CD4-positive, alpha-beta T cell treated with Interleukin-21 for 1 hour (primary cell): Measurements from ENCODE around the gene RAPH1.
A peak's percentile ranks its signal among the peaks of the same experiment; 100 is the strongest.

Experiments used
- DNase-seq: peaks from one replicate; pipeline ENCODE4 v3.0.0-alpha.2; 2020

RAPH1 gene

GRCh38 chr2:203535078-203535783 is at the start of gene RAPH1:
Gene RAPH1, minus strand, starts transcription at chr2:203535301. Its CDS starts 39,948 bp downstream, at chr2:203495353.
- DNase-seq: peak; percentile 53

- DNase-seq: no peak
Measured at GRCh38 chr2:203584784-203585183, 49.7 kb upstream of the RAPH1 start.

- no peak for DNase-seq
Measured at GRCh38 chr2:203583701-203584100, 48.6 kb upstream of the RAPH1 start.

GRCh38 chr2:203583084-203583695 is 48.1 kb upstream of the RAPH1 start:
- no peak for DNase-seq

GRCh38 chr2:203582468-203582867 is 47.4 kb upstream of the RAPH1 start:
- no peak for DNase-seq

- no peak for DNase-seq
Measured at GRCh38 chr2:203580844-203581243, 45.7 kb upstream of the RAPH1 start.

- DNase-seq: no peak
Measured at GRCh38 chr2:203579730-203580129, 44.6 kb upstream of the RAPH1 start.

GRCh38 chr2:203578759-203579643 is 43.9 kb upstream of the RAPH1 start:
- no peak for DNase-seq

GRCh38 chr2:203574824-203575223 is 39.7 kb upstream of the RAPH1 start:
- DNase-seq: no peak

GRCh38 chr2:203572316-203572715 is 37.2 kb upstream of the RAPH1 start:
- DNase-seq: no peak

GRCh38 chr2:203569677-203570316 is 34.7 kb upstream of the RAPH1 start:
- no peak for DNase-seq

GRCh38 chr2:203567691-203568090 is 32.6 kb upstream of the RAPH1 start:
- DNase-seq: no peak

GRCh38 chr2:203566161-203566560 is 31.1 kb upstream of the RAPH1 start:
- DNase-seq: no peak

- no peak for DNase-seq
Measured at GRCh38 chr2:203565076-203565475, 30.0 kb upstream of the RAPH1 start.

GRCh38 chr2:203562268-203562667 is 27.2 kb upstream of the RAPH1 start:
- no peak for DNase-seq

GRCh38 chr2:203559641-203560040 is 24.5 kb upstream of the RAPH1 start:
- DNase-seq: no peak

- DNase-seq: no peak
Measured at GRCh38 chr2:203553784-203554183, 18.7 kb upstream of the RAPH1 start.

GRCh38 chr2:203551778-203552177 is 16.7 kb upstream of the RAPH1 start:
- no peak for DNase-seq

GRCh38 chr2:203550266-203550665 is 15.2 kb upstream of the RAPH1 start:
- no peak for DNase-seq

- no peak for DNase-seq
Measured at GRCh38 chr2:203549406-203549805, 14.3 kb upstream of the RAPH1 start.

- DNase-seq: no peak
Measured at GRCh38 chr2:203548887-203549286, 13.8 kb upstream of the RAPH1 start.

GRCh38 chr2:203547356-203547755 is 12.3 kb upstream of the RAPH1 start:
- DNase-seq: no peak

GRCh38 chr2:203544402-203544801 is 9.3 kb upstream of the RAPH1 start:
- no peak for DNase-seq
